Activated naive CD4-positive, alpha-beta T cell treated with anti-CD3 and anti-CD28 coated beads, Interleukin-2, amount 10 ng/mL, durations not matched to agents 5 hours and 36 hours (primary cell): ENCODE results near the gene BTBD6. TPM values are rescaled to one million over a fixed set of nuclear protein-coding genes. Genes with fewer than 3 reads are reported as not detected.

Experiments used
- total RNA-seq, 2 experiments: library from RNA; stranded (reverse); gene quantifications; one replicate each; pipeline ENCODE4 v1.2.3, GENCODE V29; 2021

Gene BTBD6
- total RNA-seq: 10 to 100 TPM; 43.6 to 44.5 TPM

GRCh38 chr14:105248368-105249181, at the start of gene BTBD6:
TSS of gene BTBD6 (plus strand) at chr14:105248533. CDS start at chr14:105248712, 179 bp downstream.

Other genes starting within 250 kb of the BTBD6 start
- gene CDCA4, start 227.4 kb upstream of the BTBD6 start, total RNA-seq: 10 to 100 TPM; 39.9 to 42.4 TPM
- 10 to 100 TPM; 45.0 to 46.9 TPM for gene GPR132, start 183.1 kb upstream of the BTBD6 start, total RNA-seq
- 1 to 10 TPM; 6.2 to 6.9 TPM for gene JAG2, start 79.8 kb upstream of the BTBD6 start, total RNA-seq
- gene NUDT14, start 67.2 kb upstream of the BTBD6 start, total RNA-seq: 10 to 100 TPM; 39.1 to 42.4 TPM
- gene BRF1, start 52.5 kb downstream of the BTBD6 start, total RNA-seq: 10 to 100 TPM; 40.5 to 42.2 TPM
- gene PACS2, start 66.2 kb downstream of the BTBD6 start, total RNA-seq: 10 to 100 TPM; 44.1 to 47.4 TPM
- 1 to 10 TPM; 2.3 to 5.8 TPM for gene TEX22, start 150.0 kb downstream of the BTBD6 start, total RNA-seq
- gene MTA1, start 171.3 kb downstream of the BTBD6 start, total RNA-seq: 100 to 1,000 TPM; 114 to 115 TPM
- gene CRIP2, start 226.3 kb downstream of the BTBD6 start, total RNA-seq: not detected
- 100 to 1,000 TPM; 486 to 508 TPM for gene CRIP1, start 238.4 kb downstream of the BTBD6 start, total RNA-seq
- 10 to 100 TPM; 34.0 to 34.2 TPM for gene TEDC1, start 242.7 kb downstream of the BTBD6 start, total RNA-seq